DMS153 treated with DMSO at 0.1 percent for 48 hours (cell line): ENCODE data around the gene TBPL1.
"Not testable (repeated sequence)": the region's sequence is repeated elsewhere in the genome, so short reads cannot be mapped to it uniquely, and the experiment has no call there.

Experiments
- DNase-seq: peaks from one replicate; lab custom pipeline; 2025; ENCODE audit not compliant: unreplicated experiment; lab: John Stamatoyannopoulos, UW

TBPL1 gene

DNA sequence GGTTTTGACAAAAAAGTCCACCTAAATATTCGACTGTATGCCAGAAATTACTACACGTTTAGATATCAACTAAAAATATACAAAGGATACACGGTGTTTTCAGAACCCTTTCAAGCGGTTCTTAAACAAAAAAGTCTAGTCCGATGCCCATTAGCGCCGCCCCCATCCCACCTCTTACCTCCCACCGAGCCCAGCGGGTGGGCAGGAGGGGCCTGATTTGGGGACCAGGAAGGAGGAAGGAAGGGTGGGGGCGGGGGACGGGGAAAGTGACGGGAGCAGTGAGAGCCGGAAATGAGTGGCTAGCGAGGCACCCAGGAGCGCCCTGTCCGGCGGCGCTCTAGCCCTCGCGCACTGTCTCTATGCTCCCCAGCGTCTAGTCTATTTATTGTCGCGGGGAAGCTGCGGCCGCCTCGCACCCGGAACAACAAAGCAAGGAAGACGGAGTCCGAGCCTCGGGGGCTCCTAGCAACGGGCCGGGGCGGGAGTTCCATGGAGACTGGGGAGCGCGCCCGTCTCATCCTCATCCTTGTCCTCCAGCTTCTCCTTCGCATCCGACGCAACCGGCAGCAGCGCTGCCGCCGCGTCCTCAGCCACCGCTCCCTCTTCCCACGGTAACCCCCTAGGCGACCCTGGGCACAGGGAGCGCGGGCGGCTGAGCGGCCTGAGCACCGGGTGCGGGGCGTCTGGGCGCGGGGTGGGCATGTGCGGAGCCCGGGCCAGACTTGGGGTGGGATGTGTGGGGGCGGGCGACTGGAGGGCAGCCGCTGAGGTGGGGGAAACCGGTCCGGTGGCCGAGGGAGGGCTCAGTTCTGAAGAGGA, at the start of gene TBPL1:
TSS of gene TBPL1 (plus strand) at position 410 of the 819 bp plus-strand sequence. CDS start 26,902 bp downstream, outside the sequence.
- peak; percentile 90 for DNase-seq

DNA sequence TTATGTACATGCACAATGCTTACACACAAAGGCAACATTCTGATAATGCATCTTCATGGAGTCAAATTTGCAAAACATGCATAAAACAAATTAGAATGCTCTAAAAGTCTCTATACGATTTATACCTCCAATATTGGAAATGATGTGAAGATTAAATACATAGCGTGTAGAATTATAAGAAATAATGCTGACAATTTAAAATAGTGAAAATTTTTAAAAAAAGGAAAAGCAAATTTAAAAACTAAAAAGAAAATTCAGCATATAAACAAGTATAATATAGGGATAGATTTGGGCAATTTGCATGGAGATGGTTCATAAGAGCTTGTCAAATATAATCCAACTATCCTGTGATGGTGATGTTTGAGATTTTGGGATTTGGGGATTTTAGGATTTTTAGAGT, 49.2 kb upstream of the TBPL1 start:
- no peak for DNase-seq

- no peak for DNase-seq
Measured at GRCh38 chr6:133906050-133906449, 47.0 kb upstream of the TBPL1 start.

- peak; percentile 96 for DNase-seq
Measured at GRCh38 chr6:133916650-133917151, 36.3 kb upstream of the TBPL1 start.

GRCh38 chr6:133917781-133918180, 35.2 kb upstream of the TBPL1 start:
- no peak for DNase-seq

GRCh38 chr6:133918208-133918930, 34.7 kb upstream of the TBPL1 start:
- no peak for DNase-seq

- no peak for DNase-seq
Measured at GRCh38 chr6:133919362-133919761, 33.7 kb upstream of the TBPL1 start.

DNA sequence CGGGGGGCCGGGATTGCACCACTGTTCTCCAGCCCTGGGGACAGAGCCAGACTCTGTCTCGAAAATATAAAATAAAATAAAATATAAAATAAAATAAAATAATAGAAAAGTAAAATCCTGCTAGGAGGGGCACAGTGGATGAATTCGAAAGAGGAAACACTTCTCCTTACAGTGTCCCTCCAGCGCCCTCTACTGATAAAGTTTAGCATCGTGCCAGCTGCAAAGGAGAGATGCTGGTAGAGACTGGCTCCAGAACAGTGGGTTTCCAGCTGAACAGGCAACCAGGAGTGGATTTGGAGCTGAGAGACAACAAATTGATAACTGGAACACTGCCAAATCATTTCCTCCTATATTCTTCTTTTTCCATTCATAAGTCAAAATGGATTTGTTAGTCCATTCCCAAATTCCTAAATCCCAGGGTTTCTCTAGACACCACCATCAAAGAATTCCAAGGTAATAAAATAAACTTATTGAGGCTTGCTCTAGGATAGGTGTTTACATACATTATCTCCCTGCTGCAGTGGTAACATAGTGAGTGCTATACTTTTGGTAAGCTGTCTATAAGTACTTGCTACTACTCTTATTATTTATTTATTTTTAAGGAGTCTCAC, 31.7 kb upstream of the TBPL1 start:
- peak; percentile 47 for DNase-seq

DNA sequence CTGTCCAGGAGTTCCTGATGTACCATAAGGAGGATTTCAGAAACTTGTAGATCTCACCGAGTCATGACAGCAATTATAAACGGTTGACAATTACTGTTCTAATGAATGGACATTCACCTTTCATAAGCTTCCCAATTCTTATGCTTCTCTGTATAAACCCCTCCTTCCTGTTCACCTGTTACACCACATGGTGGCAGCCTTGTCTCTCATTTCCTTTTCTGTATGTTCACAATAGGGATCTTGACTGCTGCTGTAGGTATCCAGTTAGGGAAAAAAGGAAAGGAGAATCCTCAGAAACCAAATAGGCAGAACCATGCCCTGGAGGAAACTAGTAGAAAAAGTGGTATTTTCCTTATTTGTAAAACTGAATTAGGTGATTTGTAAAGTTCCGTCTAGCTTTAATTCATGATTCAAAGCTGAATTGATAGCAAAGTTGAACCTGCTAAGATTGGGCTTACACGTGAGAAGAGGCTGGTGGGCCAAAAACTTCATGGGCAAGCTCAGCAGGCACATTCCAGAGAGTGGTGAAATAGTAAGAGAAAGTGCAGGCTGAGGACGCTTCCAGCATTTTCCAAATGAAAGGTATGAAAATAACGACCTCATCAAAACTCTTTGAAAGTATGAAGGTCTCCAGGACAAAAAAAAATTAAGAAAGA, 29.0 kb upstream of the TBPL1 start:
- peak; percentile 86 for DNase-seq

DNA sequence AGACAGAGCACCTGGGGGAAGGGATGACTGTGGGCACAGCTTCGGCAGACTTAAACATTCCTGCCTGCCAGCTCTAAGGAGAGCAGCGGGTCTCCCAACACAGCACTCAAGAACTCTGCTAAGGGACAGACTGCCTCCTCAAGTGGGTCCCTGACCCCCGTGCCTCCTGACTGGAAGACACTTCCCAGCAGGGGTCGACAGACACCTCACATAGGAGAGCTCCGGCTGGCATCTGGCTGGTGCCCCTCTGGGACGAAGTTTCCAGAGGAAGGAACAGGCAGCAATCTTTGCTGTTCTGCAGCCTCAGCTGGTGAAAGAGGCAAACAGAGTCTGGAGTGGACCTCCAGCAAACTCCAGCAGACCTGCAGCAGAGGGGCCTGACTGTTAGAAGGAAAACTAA, 21.8 kb upstream of the TBPL1 start:
- not testable (repeated sequence) for DNase-seq

GRCh38 chr6:133936352-133936751, 16.7 kb upstream of the TBPL1 start:
- DNase-seq = not testable (repeated sequence)

DNA sequence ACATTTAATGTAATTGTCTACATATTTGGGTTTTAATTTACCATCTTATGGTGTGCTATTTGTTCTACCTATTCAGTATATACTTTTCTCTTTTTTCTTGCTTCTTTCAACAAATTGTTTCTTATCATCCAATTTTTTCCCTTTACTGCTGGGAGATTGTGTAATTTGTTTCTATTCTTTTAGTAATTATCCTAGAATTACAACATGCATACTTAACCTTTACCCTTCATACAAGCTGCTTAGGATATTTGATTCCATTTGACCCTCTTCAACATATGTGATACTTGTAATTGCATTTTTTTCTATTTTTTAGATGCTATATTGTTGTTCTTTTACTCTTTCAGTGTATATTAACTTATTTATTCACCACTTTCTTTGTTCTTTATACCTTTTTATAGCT, 15.1 kb upstream of the TBPL1 start:
- no peak for DNase-seq

DNA sequence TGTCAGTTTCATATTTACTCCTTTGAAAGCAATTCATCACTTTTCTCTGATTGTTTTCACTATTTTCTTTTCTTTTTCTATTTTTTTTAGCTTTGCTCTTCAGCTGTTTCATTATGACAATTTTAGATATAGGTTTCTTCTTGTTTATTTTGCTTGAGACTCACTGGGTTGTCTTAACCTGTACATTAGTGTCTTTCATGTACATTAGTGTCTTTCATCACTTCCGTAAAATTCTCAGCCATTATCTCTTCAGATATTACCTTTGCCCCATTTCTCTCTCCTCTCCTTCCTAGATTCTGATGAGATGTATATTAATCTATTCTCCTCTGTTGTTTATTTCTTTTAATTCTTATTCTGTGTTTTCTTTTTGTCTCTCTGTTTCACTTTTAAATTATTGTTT, 14.5 kb upstream of the TBPL1 start:
- DNase-seq = no peak

DNA sequence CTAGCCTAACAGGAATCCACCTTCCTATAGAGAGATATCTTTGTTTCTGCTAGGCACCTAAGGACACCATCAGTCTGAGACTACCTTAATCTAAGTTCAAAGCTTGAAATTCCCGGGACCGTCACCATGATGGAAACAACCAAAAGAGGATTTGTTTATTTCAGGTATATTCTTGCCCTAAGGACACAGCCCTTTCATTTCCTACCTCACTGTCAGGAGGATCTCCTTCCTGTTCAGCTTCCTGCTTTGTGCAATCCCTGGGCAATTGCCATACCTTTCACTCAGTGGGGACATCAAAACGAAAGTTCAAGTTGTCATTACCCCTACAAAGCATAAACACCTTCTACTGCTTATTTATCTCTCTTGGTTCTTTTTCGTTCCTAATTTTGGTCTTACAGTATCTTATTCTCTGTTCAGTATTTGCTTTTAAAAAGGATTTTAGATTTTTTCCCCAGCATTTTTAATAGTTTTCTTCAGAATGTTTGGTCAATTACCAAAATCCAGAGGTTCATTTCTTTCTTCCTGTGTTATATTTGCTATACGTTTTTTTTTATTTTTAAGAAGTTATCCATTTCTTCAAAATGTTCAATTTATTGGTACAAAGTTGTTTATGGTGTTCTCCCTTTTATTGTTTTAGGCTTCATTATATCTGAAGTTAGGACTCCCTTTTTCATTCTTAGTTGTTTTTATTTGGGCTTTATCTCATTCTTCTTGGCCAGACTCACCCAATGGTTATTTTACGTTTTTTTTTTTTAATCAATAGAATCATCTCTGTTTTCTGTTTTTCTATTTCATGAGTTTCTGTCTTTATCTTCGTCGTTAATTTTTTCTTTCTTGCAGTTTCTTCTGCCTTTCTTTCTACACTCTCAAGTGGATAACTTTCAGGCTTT, 13.0 kb upstream of the TBPL1 start:
- no peak for DNase-seq

- DNase-seq = no peak
Measured at GRCh38 chr6:133945158-133945557, 7.9 kb upstream of the TBPL1 start.

- DNase-seq = peak; percentile 53
Measured at GRCh38 chr6:133947302-133947900, 5.6 kb upstream of the TBPL1 start.

GRCh38 chr6:133948472-133948871, 4.6 kb upstream of the TBPL1 start:
- DNase-seq = no peak

GRCh38 chr6:133951227-133951626, 1.8 kb upstream of the TBPL1 start:
- no peak for DNase-seq

- peak; percentile 46 for DNase-seq
Measured at GRCh38 chr6:133951881-133952814, 876 bp upstream of the TBPL1 start.
